HG02610 (cell line): Measurements from ENCODE around the gene CAMK2B.
A peak's percentile ranks its signal among the peaks of the same experiment; 100 is the strongest.

Experiments
- ATAC-seq: cut with Tn5 transposase; IDR thresholded peaks from one replicate; pipeline ENCODE4 v1.9.1; 2021; ENCODE audit warnings: mild to moderate bottlenecking, moderate library complexity; ENCODE audit not compliant: unreplicated experiment

Gene CAMK2B

DNA sequence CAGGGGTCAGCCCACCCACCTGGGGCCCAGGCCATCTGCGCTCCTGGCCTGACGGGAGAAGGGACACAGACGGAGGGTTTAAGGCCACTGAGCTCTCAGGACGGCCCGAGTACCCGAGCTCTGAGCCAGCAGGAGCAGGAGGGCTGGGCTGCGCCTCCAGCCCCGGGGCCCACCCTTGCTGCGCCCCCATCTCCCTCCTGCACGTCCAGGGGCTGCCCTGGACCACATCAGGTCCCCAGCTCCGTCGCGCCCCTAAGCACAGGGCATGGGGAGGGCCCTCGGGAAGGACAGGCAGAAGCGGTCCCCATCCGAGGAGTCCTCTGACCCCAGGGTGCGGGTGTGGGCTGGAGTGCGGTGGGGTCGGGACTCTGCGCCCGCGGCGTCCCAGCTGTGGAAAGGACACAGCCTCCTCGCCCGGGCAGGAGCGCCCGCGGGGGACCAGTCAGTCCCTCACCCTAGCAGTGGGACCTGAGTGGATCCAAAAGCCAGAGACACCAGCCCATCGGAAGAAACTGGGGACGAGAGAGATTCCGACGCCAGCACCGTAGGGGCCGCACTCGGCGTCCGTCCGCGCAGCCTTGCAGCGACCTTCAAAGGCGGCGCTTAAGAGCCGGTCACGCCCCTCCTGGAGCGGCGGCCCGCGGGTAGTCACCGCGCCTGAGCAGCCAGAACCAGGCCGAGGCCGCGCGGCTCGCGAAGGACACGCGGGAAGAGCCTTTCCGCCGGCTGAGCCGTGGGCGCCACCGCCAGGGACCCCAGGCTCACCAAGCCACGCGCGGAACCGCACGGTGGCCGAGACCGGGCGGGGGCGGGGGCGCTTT is 15.9 kb downstream of the CAMK2B start:
- no peak for ATAC-seq

DNA sequence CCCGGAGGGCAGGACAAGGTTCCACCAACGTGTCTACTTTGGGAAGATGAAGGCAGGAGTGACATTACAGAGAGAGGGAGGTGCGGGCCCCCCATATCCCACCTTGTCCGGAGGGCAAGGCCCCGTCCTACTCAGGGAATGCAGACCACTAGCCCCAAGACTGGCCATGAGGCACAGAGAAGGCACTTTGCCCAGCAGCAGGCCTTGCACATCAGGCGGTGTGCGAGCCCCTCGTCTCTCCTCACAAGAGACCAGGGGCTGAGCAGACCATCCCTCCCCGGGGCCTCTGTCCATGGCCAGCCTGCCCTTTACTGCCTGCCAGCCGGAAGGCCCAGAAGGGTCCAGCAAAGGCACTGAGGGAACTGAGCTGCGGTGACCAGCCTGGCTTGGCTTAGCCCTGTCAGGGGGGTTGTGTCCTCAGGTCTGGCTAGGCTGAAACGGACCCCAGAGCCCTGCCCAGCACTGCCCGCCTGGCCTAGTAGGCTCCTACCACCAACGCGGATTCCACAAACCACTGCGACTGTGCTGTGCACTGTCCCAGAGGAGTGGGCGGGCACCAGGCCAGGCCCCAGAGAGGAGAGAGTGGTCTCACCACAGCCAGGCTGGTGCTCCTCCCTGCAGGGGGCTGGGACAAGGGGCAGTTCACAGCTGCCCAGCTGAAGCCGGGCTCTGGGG is 16.7 kb downstream of the CAMK2B start:
- ATAC-seq = no peak

DNA sequence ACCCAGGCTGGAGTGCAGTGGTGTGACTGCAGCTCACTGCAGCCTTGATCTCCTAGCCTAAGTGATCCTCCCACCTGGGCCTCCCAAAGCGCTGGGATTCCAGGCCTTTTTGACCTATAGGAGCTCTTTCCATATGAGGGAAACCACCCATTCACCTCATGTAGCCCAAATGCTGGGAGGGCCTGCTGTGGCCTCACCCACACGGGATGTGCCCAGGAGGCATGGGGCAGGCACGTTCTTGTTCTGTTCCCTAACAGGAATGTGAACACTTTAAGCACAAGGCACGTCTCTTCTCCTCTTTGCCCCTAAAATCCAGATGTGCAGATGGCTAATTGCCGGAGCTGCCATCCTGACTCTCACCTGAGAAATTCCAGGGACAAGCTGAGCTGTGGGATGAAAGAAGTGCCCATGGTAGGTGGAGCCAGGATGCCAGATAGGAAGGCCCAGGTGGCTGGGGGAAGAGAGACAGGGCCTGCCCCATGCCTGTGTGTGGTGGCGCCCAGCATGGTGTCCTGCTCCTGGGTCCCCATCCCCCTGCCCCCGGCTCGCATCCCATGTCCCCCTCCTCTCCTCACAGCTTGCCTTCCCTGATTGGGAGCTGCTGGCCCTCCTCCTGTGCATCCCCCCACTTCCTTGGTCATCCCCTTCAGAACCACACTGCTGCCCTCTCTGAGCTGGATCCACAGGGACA is 17.3 kb downstream of the CAMK2B start:
- ATAC-seq = no peak

DNA sequence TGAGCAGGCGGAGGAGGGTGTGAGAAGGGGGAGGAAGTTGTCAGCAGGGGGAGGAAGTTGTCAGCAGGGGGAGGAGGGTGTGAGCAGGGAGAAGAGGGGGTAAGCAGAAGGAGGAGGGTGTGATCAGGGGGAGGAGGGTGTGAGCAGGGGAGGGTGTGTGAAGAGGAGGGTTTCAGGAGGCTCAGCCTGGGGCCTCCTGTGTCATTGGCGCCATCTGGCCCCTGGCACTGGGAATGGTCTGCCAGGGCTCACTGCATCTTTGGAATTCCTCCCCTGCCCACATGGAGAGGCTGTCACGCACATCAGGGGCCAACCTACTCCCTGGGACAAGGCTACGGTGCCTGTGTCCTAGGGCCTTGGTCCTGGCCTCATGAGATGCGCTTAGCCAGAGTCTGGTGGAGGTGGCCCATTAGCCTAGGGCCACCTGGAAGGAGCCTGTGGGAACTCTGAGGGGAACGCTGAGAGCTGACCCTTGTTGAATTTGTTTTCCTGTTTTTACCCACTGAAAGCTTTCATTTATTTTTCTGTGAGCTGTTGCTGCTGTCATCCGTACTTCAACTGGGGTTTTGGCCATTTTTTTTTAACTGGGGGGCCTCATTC is 18.0 kb downstream of the CAMK2B start:
- no peak for ATAC-seq

DNA sequence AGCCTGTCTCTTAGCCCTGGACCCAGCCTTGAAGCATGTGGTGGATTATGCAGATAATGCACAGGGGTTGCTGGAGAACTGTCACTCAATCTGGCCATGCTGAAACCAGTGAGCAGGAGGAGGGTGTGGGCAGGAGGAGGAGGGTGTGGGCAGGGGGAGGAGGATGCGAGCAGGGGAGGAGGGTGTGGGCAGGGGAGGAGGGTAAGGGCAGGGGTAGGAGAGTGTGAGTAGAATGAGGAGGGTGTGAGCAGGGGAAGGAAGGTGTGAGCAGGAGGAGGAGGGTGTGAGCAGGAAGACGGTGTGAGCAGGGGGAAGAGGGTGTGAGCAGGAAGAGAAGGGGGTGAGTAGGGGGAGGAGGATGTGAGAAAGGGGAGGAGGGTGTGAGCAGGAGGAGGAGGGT is 18.8 kb downstream of the CAMK2B start:
- no peak for ATAC-seq

DNA sequence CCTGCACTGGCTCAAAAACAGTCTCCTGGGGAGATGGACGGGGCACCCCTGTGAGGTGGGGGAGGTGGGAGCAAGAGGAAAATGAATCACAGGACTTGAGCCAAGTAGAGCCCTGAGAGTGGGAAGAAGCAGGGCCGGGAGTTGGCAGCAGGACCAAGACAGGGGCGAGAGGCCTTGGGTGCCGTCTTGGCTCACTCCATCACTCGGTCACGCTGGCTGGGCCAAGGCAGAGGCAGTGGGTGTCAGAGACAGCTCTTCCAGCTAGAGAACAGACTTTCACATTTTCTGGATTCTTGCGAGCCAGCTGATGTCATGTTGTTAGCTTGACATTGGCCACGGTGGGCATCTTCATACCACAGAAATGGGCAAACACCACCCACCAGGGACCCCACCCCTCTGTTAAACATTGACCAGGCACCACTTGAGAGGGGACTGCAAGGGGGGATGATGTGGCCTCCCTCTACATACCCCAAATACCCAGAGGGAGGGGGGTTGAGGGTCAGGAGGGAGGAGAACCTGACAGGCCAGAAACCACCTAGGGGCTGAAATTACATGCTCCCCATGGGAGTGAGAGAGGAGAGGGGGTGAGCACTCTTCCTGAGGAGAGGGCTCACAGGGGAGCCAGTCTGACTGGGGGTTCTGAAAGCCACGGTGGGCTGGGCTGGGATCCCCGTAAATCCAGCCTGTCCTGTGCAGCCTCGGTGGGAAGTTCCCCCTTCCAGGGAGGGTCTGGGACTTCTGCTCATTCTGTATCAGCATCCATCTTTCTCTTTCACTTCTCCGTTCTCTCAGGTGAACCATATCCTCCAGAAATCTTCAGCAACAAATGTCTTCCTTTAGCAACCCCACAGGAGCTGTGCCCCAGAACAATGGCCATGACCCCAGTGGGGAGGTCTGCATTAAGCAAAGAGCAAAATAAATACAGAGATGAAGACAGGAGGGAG is 19.6 kb downstream of the CAMK2B start:
- ATAC-seq = peak; percentile 58

DNA sequence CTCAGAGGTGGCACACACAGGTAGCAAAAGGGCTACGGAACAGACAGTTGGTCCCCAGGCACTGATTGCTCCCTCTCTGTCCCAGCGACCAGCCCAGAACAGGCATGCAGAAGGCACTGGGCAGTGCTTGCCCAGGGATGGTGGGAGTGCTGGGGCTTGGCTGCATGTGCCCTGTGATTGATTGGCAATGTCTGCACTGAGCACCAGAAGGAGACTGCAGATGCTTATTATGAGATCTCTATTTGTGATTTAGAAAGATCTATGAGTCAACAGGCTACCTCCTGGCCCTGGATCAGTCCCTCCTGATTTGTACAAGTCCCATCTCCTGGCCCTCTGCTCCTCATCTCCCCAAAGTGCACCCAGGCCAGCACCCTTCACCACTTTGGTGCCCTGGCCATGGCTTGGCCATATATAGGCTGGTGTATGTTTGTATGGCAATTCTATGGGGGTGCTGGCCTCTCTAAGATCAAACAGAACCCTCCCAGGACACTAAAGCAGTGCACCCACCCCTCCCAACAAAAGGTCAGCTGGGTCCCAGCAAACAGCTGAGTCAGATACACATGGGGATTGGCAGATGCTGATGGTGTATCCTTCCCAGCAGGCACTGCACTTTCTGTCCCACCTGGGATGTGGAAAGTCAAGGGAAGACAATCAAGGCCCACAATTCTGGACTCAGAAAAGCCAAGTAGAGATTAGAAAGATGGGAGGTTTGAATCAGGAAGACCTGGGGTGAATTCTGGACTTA is 30.9 kb downstream of the CAMK2B start:
- no peak for ATAC-seq

DNA sequence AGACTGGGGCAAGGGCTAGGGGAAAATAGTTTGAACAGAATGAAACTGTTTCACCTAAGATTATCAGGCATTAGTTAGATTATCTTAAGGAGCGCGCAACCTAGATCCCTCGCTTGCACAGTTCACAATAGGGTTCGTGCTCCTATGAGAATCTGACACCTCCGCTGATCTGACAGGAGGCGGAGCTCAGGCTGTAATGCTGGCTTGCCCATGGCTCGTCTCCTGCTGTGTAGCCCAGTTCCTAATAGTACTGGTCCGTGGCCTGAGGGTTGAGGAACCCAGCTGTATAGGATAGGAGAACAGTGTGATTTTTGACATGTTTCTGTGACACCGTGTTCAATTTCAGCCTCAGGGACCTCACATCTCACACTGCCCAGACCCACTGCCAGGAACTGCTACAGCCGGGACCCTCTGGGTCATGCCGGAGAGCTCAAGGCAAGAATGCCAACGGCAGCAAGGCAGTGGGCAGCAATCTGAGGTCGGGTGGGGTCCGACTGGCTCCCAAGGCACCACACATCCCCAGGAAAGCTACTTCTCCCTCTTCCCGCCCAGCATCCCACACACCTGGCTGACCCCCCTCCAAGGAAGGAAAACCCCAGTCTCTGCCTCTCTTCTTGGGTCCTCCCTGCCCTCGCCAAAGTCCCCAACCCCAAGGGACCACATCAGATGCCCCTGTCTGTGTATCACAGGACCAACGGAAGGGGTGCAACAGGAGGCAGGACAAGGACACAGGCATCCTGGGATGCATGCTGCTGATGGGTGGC is 31.7 kb downstream of the CAMK2B start:
- ATAC-seq = no peak

DNA sequence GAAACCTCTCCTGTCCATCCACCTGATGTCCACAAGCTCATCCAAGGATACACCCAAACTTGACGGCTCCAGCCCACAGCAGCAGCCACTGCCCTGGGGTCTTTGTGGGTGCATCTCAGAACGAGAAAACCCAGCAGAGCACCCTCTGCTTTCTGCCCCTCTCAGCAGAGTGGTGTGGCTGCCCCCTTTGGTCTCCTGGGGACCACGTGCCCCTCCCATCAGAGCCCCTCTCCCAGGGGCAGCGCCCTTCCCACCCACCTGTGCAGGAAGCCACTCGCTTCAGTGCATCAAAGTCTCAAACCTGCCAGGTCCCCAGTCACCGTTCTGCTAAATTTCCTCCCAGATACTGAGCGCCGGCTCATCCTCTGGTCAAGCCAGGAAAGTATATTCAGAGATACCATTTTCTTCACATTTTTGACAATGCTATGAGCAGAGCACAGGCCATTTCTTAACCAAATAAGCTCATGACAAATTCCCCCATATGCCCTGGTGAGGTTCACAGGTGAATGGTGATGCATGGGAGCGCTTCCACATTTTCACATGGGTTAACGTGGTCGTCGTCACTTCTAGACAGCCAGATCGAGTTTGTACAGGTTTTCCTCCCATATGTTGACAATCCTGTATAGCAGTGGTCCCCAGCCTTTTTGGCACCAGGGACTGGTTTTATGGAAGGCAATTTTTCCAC is 32.4 kb downstream of the CAMK2B start:
- no peak for ATAC-seq

DNA sequence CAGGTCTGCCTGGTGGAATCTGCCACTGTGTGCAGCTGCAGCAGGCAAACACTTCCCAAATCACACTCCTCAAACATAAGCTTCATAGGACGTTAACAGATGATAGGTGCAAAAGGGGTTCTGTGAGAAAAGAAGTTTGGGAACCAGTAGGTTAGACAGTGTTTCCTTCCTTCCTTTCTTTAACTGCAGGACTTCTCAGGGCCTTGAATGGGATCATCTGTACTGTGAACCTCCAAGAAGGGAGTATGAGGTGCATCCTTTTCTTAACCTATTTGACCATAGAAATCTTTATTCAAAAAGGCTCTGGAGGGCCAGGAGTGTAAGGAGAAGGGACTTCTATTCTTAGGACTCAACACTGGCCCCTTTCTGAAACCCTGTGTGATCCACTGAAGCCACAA is 33.0 kb downstream of the CAMK2B start:
- ATAC-seq = no peak

DNA sequence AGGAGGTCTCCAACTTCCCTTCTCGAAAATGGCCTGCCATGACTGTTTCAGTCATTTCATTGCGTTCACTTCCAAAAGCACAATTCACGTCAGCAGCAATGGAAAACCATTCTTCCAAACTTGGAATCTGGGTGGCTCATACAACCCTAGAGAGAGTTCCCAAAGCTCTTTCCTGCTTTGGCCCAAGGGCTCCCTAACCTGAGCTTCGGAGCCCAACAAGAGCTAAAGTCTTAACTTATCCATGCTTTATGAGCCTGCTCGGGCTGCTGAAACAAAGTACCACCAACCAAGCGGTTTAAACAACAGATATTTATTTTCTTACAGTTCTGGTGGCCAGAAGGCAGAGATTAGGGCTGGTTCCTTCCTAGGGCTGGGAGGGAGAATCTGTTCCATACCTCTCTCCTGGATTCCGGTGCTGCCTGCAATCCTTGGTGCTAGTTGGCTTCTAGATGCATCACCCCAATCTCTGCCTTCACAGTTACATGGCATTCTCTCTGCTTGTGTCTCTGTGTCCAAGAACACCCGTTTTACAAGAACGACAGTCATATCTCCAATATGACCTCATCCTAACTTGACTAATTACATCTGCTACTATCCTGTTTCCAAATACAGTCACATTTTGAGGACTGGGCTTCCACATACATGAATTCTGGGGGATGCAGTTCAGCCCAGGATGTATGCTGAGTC is 33.5 kb downstream of the CAMK2B start:
- no peak for ATAC-seq

DNA sequence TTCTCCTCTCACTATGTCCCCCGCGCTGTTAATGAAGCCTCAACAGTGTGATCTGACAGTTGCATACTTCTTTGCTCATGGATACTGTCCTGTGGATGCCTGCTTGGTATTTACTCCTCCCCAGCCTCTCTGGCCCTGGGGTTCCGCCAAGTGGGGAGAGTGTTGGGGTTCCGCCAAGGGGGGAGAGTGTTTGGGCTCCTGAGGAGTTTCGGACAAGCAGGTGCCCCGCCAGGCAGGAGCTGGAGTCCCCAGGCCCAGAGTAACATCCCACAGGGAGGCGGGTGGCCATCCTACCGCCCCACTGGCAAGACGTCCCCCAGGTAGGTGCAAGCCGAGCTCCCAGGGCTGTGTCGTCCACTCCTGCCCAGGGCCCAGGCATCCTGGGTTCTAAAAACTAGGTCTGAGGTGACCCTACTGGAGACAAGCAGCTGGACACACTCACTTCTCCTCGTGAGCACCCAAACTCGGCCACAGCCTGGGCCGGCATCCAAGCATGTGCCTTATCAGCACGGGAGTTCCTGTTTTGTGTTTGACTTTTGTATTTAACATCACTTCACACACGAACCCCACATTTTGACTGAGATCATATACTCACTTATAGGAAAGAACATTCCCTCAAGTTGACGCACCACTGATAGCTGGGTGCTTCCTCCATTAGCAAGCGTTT is 34.2 kb downstream of the CAMK2B start:
- no peak for ATAC-seq

DNA sequence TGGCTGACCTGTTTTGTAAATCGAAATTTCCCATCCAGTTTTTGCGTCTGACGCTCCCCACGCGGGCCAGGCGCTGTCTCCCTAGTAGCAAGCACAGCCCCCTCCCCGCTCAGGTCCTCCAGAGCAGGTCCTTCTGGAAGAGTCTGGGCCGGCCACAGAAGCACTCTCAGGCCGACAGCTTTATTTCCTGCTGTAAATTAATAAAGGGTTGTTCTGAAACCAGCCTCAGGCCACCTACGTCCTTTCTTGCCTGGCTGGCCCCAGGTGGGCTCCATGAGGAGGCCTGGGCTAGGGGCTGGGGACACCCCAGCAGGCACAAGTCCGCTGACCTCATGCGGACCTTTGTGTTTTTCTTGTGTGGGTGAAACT is 35.2 kb downstream of the CAMK2B start:
- no peak for ATAC-seq

DNA sequence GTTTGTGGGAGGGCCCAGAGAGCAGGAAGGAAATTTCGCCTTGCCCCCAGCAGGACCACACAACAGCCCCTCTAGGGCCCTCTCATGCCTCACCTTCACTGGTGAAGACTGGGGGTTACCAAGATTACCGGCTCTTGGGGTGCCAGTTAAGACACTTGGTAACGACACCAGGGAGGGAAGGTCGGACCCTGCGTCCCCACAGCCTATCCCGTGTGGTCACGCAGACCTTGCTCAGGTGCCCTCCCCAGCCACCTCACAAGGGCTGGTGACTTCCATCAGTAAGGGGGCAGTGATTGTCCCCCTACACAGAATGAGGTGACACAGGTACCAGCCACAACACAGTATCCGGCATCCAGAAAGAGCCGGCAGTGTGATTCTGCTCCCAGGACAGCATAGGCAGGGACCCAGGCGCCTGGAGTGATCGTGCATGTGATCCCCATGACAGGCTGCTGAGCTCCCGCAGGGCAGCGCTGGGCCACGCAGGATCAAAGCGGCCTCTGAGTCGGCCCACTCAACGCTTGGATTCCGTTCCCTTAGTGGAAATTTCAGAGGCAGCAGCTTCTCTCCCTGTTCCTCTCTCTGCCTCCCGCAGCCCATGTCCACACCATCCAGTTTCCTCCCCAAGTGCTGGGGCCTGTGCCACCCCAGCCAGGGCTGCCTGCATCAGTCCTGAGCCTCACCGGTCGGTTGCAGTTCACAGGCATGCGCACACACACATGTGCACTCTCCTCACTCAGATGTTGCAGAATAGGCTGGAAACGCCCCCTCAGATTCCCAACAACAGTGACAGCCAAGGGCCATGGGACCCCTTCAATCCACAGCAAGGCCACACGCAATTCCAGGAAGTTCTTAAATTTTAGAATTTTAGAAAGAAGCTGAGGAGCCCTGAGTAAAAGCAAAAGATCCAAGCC is 35.8 kb downstream of the CAMK2B start:
- no peak for ATAC-seq

DNA sequence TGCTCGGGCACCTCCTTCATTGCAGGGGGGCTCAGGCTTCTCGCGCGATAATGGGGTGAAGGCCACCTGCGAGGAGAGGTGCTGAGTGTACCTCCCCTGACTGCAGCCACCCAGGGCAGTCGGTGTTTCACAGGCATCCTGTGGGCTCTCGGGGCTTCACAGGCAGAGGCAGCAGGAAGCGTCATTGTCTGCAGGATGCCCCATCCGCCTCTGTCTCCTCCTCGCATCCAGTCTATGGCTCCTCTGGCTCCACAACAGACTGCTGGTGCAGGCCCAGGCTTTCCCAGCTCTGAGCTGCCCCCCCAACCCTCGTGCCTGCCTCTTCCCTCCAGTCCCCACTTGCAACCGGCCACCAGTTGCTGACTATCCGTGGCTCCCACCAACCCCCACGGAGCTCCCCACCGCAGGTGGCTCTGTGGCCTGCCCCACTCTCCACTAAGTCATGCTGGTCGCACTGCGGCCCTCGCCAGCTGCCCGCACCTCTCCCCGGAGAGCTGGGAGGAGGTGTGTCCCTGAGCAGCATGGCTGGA is 36.5 kb downstream of the CAMK2B start:
- ATAC-seq = no peak

DNA sequence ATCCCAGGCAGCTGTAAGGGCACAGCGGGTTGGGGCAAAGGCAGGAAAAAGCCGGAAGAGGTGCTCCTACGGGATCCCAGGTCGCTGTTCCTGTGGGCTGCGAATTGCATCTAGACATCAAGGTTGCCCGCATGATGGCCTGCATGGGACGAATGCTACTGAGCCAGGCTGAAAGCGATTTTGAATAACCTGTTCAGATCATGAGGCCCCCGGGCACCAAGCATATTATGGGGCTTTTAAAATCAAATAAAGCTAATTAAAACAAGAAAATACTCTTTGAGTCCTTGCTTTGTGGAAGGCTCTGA is 37.1 kb downstream of the CAMK2B start:
- no peak for ATAC-seq
